ENCODE results near the gene ARHGAP18.

ARHGAP18 gene

GRCh38 chr6:129539032-129539431, 170.9 kb downstream of the ARHGAP18 start:
- TF ChIP-seq EZH2phosphoT487 (conservative IDR thresholded peaks at IDR 0.05; ENCODE audit: low read length) (no peak), CTCF (IDR thresholded peaks at IDR 0.05; ENCODE audit: insufficient read depth, low read length, poor library complexity, severe bottlenecking) (no peak)
- no peak overlapping the region for H3K27ac ChIP-seq (ENCODE audit: low read depth, low read length)
- H3F3A ChIP-seq (ENCODE audit: insufficient read depth) = no peaks in the 10 kb centered on the region
- H3K4me2 ChIP-seq (ENCODE audit: low read depth, low read length, poor library complexity, severe bottlenecking) = no peak overlapping the region
- H3K27me3 ChIP-seq (ENCODE audit: low read length) = no peaks in the 10 kb centered on the region
- no peaks in the 10 kb centered on the region for H4K20me1 ChIP-seq (ENCODE audit: low read depth, low read length)
- no peaks in the 10 kb centered on the region for H3K9me2 ChIP-seq (replicated peaks; ENCODE audit: insufficient read depth, low read length)
- no peaks in the 10 kb centered on the region for H3K36me3 ChIP-seq (ENCODE audit: low read length)
- no peaks in the 10 kb centered on the region for H3K79me2 ChIP-seq (ENCODE audit: insufficient read depth, low read length)
- no peaks in the 10 kb centered on the region for H3K9me3 ChIP-seq (ENCODE audit: insufficient read depth, low read length)
- H3K9ac ChIP-seq (ENCODE audit: low read length) = no peak overlapping the region
- no peak overlapping the region for H3K4me3 ChIP-seq (ENCODE audit: insufficient read depth, low read length, poor library complexity, severe bottlenecking)
- no peak overlapping the region for H2AFZ ChIP-seq (ENCODE audit: low read depth, low read length, severe bottlenecking)

- Histone ChIP-seq H4K20me1 (ENCODE audit: low read depth, low read length) (no peaks in the 10 kb centered on the region), H3K9me3 (ENCODE audit: insufficient read depth, low read length) (no peaks in the 10 kb centered on the region), H3K9me2 (replicated peaks; ENCODE audit: insufficient read depth, low read length) (no peaks in the 10 kb centered on the region), H3K36me3 (ENCODE audit: low read length) (no peaks in the 10 kb centered on the region), H3F3A (ENCODE audit: insufficient read depth) (no peaks in the 10 kb centered on the region), H3K79me2 (ENCODE audit: insufficient read depth, low read length) (no peaks in the 10 kb centered on the region), H3K4me2 (ENCODE audit: low read depth, low read length, poor library complexity, severe bottlenecking) (no peak overlapping the region), H2AFZ (ENCODE audit: low read depth, low read length, severe bottlenecking) (no peak overlapping the region), H3K4me3 (ENCODE audit: insufficient read depth, low read length, poor library complexity, severe bottlenecking) (no peak overlapping the region), H3K27me3 (ENCODE audit: low read length) (no peaks in the 10 kb centered on the region), H3K27ac (ENCODE audit: low read depth, low read length) (no peak overlapping the region), H3K9ac (ENCODE audit: low read length) (no peak overlapping the region)
- TF ChIP-seq CTCF (IDR thresholded peaks at IDR 0.05; ENCODE audit: insufficient read depth, low read length, poor library complexity, severe bottlenecking) (no peak), EZH2phosphoT487 (conservative IDR thresholded peaks at IDR 0.05; ENCODE audit: low read length) (no peak)
These were observed 173.7 kb downstream of the ARHGAP18 start for GRCh38 chr6:129536271-129536670.

GRCh38 chr6:129534926-129535325, 175.1 kb downstream of the ARHGAP18 start:
- H3K4me2 ChIP-seq (ENCODE audit: low read depth, low read length, poor library complexity, severe bottlenecking) = no peak overlapping the region
- H3K4me3 ChIP-seq (ENCODE audit: insufficient read depth, low read length, poor library complexity, severe bottlenecking) = no peak overlapping the region
- H3K9me2 ChIP-seq (replicated peaks; ENCODE audit: insufficient read depth, low read length) = no peaks in the 10 kb centered on the region
- no peaks in the 10 kb centered on the region for H3F3A ChIP-seq (ENCODE audit: insufficient read depth)
- H3K9me3 ChIP-seq (ENCODE audit: insufficient read depth, low read length) = no peaks in the 10 kb centered on the region
- H3K27ac ChIP-seq (ENCODE audit: low read depth, low read length) = no peak overlapping the region
- no peak for TF ChIP-seq EZH2phosphoT487 (conservative IDR thresholded peaks at IDR 0.05; ENCODE audit: low read length)
- TF ChIP-seq CTCF (IDR thresholded peaks at IDR 0.05; ENCODE audit: insufficient read depth, low read length, poor library complexity, severe bottlenecking) = no peak
- H3K27me3 ChIP-seq (ENCODE audit: low read length) = no peaks in the 10 kb centered on the region
- no peaks in the 10 kb centered on the region for H4K20me1 ChIP-seq (ENCODE audit: low read depth, low read length)
- H3K79me2 ChIP-seq (ENCODE audit: insufficient read depth, low read length) = no peaks in the 10 kb centered on the region
- H2AFZ ChIP-seq (ENCODE audit: low read depth, low read length, severe bottlenecking) = no peak overlapping the region
- no peaks in the 10 kb centered on the region for H3K36me3 ChIP-seq (ENCODE audit: low read length)
- no peak overlapping the region for H3K9ac ChIP-seq (ENCODE audit: low read length)

All from SU-DHL-6 (cell line).